Esophagus squamous epithelium (tissue), 4 donors: ENCODE data around the gene FYCO1.

Experiments
- CTCF ChIP-seq, 6 experiments: fragments of 450-650 bp in 4 of 6; fragments of 200-600 bp in 2 of 6; sonication (generic) in 2 of 6; IDR thresholded peaks; one replicate each; pipeline ENCODE4 v1.5.1; 2016 to 2019; ENCODE audit warnings: antibody characterized with exemption in 6 of 6, mild to moderate bottlenecking in 4 of 6, moderate library complexity in 4 of 6
- POLR2A ChIP-seq, 4 donors: fragments of 450-650 bp; IDR thresholded peaks; one replicate each; pipeline ENCODE4 v1.6.1; 2017; ENCODE audit warnings: antibody characterized with exemption in 4 of 4, mild to moderate bottlenecking in 4 of 4, moderate library complexity in 3 of 4

- TF ChIP-seq CTCF (IDR thresholded peaks at IDR 0.05): no peak
- TF ChIP-seq POLR2A (IDR thresholded peaks at IDR 0.05): no peak
Observed at GRCh38 chr3:46024131-46024530, 28.5 kb upstream of the FYCO1 start.
